Mesenchymal stem cell (in vitro differentiated cells and primary cell): ENCODE measurements around the gene RBBP8.

Experiments
- DNase-seq: peaks from one replicate; pipeline ENCODE4 v3.0.0-alpha.2; 2013
- H2AFZ ChIP-seq: one replicate; pipeline ENCODE4 v1.6.1; 2013; ENCODE audit warnings: low read depth, mild to moderate bottlenecking, control low read depth, inconsistent platforms, low read length, moderate library complexity
- H2AK5ac ChIP-seq: 2 replicates; pipeline ENCODE4 v1.6.1; 2013; ENCODE audit warnings: low read length, moderate library complexity, mild to moderate bottlenecking, inconsistent platforms; ENCODE audit not compliant: severe bottlenecking
- H2BK120ac ChIP-seq: one replicate; pipeline ENCODE4 v1.6.1; 2013; ENCODE audit warnings: low read depth, mild to moderate bottlenecking, inconsistent platforms, low read length, moderate library complexity
- H2BK12ac ChIP-seq, 2 experiments: one replicate each; pipeline ENCODE4 v1.6.1; 2013; ENCODE audit warnings: inconsistent platforms in 2 of 2, low read length in 2 of 2, mild to moderate bottlenecking in 2 of 2, moderate library complexity in 2 of 2, control low read depth in 1 of 2
- H2BK15ac ChIP-seq: one replicate; pipeline ENCODE4 v1.6.1; 2013; ENCODE audit warnings: mild to moderate bottlenecking, low read depth, inconsistent platforms; ENCODE audit not compliant: poor library complexity, severe bottlenecking
- H2BK5ac ChIP-seq: 2 replicates; pipeline ENCODE4 v1.6.1; 2013; ENCODE audit warnings: low read depth, mild to moderate bottlenecking, low read length, control low read depth, inconsistent platforms; ENCODE audit not compliant: poor library complexity, severe bottlenecking
- H3K14ac ChIP-seq, 2 experiments: one replicate each; pipeline ENCODE4 v1.6.1; 2013; ENCODE audit warnings: inconsistent platforms in 2 of 2, low read length in 2 of 2, control low read depth in 1 of 2, mild to moderate bottlenecking in 1 of 2, moderate library complexity in 1 of 2
- H3K18ac ChIP-seq, 2 experiments: one replicate each; pipeline ENCODE4 v1.6.1; 2013; ENCODE audit warnings: inconsistent platforms in 2 of 2, low read length in 2 of 2, control low read depth in 1 of 2, low read depth in 1 of 2, mild to moderate bottlenecking in 1 of 2
- H3K23ac ChIP-seq, 2 experiments: one replicate each; pipeline ENCODE4 v1.6.1; 2013; ENCODE audit warnings: inconsistent platforms in 2 of 2, low read length in 2 of 2, mild to moderate bottlenecking in 2 of 2, moderate library complexity in 2 of 2, control low read depth in 1 of 2
- H3K27ac ChIP-seq: 2 replicates; pipeline ENCODE4 v1.5.1; 2013; ENCODE audit warnings: mild to moderate bottlenecking, moderate library complexity, low read length, control low read depth, inconsistent platforms; ENCODE audit not compliant: poor library complexity, severe bottlenecking
- H3K27me3 ChIP-seq, 2 experiments: 2 replicates each; pipeline versions ENCODE4 v1.6.1 to v1.7.0; 2013; ENCODE audit warnings: low read length in 2 of 2, mild to moderate bottlenecking in 2 of 2, moderate library complexity in 2 of 2, control low read depth in 1 of 2, inconsistent platforms in 1 of 2; ENCODE audit not compliant: control insufficient read depth in 1 of 2, insufficient read depth in 1 of 2
- H3K36me3 ChIP-seq, 2 experiments: 2 replicates each; pipeline versions ENCODE4 v1.6.1 to v1.7.0; 2013; ENCODE audit warnings: low read length in 2 of 2, control low read depth in 1 of 2, inconsistent platforms in 1 of 2, low read depth in 1 of 2, mild to moderate bottlenecking in 1 of 2; ENCODE audit not compliant: insufficient read depth in 2 of 2, control insufficient read depth in 1 of 2
- H3K4ac ChIP-seq, 2 experiments: one replicate each; pipeline ENCODE4 v1.6.1; 2013; ENCODE audit warnings: inconsistent platforms in 2 of 2, low read length in 2 of 2, mild to moderate bottlenecking in 2 of 2, moderate library complexity in 2 of 2, control low read depth in 1 of 2, low read depth in 1 of 2
- H3K4me1 ChIP-seq: 2 replicates; pipeline ENCODE4 v1.6.1; 2013; ENCODE audit warnings: low read depth, low read length, control low read depth; ENCODE audit not compliant: control insufficient read depth, insufficient read depth
- H3K4me2 ChIP-seq: 2 replicates; pipeline ENCODE4 v1.6.1; 2013; ENCODE audit warnings: low read length, mild to moderate bottlenecking, inconsistent platforms; ENCODE audit not compliant: poor library complexity, severe bottlenecking
- H3K4me3 ChIP-seq, 2 experiments: 2 replicates each; pipeline versions ENCODE4 v1.5.1 to v1.7.0; 2013; ENCODE audit warnings: low read length in 2 of 2, mild to moderate bottlenecking in 2 of 2, control low read depth in 1 of 2, low read depth in 1 of 2; ENCODE audit not compliant: insufficient read depth in 1 of 2
- H3K79me1 ChIP-seq: replicated peaks from 2 replicates; pipeline ENCODE4 v1.6.1; 2013; ENCODE audit warnings: mild to moderate bottlenecking, control low read depth, low read length, inconsistent platforms; ENCODE audit not compliant: poor library complexity, severe bottlenecking
- H3K9ac ChIP-seq: 2 replicates; pipeline ENCODE4 v1.7.0; 2013; ENCODE audit warnings: mild to moderate bottlenecking, low read length, moderate library complexity
- H3K9me3 ChIP-seq: 2 replicates; pipeline ENCODE4 v1.7.0; 2013; ENCODE audit warnings: mild to moderate bottlenecking, low read length; ENCODE audit not compliant: control insufficient read depth
- H4K8ac ChIP-seq: one replicate; pipeline ENCODE4 v1.6.1; 2013; ENCODE audit warnings: inconsistent platforms, mild to moderate bottlenecking, low read length, moderate library complexity
- H4K91ac ChIP-seq: one replicate; pipeline ENCODE4 v1.6.1; 2013; ENCODE audit warnings: mild to moderate bottlenecking, low read length, inconsistent platforms
- WGBS: methylation state at CpG from one replicate; pipeline ENCODE4 v1.1.7; 2013; ENCODE audit warnings: mixed read lengths; 5-methylcytosine and 5-hydroxymethylcytosine counted together

Gene RBBP8

DNA sequence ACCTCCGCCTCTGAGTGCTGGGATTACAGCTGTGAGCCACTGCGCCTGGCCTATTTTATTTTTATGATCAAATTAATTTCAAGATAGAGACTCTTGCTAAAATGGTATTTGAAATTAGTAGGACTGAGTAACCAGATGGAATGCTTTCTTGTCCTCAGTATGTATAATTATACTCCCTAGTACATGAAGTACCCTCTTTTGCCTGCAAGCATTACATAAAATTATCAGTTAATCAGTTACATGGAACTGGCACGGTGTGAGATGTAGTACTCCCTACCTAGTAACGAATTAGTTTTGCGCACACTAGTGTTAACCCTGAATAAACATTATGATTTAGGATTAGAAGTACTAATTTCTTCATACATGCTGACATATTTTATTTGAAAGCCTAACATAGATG, 41.6 kb downstream of the RBBP8 start:
- no peak overlapping the region for H3K9ac ChIP-seq
- H3K18ac ChIP-seq: no peak overlapping the region
- no peak overlapping the region for H3K4me2 ChIP-seq
- peaks cover 2% of the 10 kb centered on the region for H3K79me1 ChIP-seq
- peaks cover 6% of the 10 kb centered on the region for H3K4me1 ChIP-seq
- peak overlapping the region; percentile 55 for H3K27ac ChIP-seq
- WGBS: no CpG with 5 or more reads among the region's 5 CpGs
- no peak overlapping the region for H3K4ac ChIP-seq
- H4K8ac ChIP-seq: no peak overlapping the region
- peaks cover 0 to 11% of the 10 kb centered on the region in 2 experiments for H3K36me3 ChIP-seq
- H2BK15ac ChIP-seq: no peak overlapping the region
- no peak overlapping the region for H2BK120ac ChIP-seq
- H3K4me3 ChIP-seq: no peak overlapping the region
- no peak overlapping the region for H3K14ac ChIP-seq
- H3K9me3 ChIP-seq: no peaks in the 10 kb centered on the region
- no peaks in the 10 kb centered on the region for H3K27me3 ChIP-seq
- no peak overlapping the region for H3K23ac ChIP-seq
- no peak overlapping the region for H4K91ac ChIP-seq
- no peak overlapping the region for H2AK5ac ChIP-seq
- no peak overlapping the region for H2AFZ ChIP-seq
- no peak overlapping the region for H2BK5ac ChIP-seq
- DNase-seq: no peak
- H2BK12ac ChIP-seq: no peak overlapping the region

DNA sequence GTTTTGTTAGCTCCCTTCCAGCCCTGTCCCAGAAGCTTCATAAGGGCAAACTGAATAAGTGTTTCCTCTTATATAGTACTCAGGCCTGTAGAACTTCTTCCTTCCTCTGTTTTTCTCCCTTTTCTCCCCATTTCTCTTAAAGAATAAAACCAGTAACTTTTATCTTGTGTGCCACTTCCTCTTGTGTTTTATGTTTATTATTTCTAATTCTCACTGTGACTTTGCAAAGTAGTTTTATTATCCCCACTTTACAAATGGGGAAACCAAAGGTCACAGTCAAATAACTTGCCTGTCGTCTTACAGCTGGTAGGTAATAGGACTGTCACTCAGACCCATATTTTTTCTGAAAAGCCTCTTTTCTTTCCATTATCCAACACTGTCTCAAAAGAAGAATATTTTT, 42.4 kb downstream of the RBBP8 start:
- no peak overlapping the region for H3K4me2 ChIP-seq
- H3K9ac ChIP-seq: no peak overlapping the region
- no peak overlapping the region for H2BK120ac ChIP-seq
- no peak for DNase-seq
- H2AK5ac ChIP-seq: no peak overlapping the region
- H3K23ac ChIP-seq: no peak overlapping the region
- no peak overlapping the region for H2BK5ac ChIP-seq
- no peak overlapping the region for H3K4ac ChIP-seq
- H3K14ac ChIP-seq: no peak overlapping the region
- H3K9me3 ChIP-seq: no peaks in the 10 kb centered on the region
- no peak overlapping the region for H4K8ac ChIP-seq
- no peak overlapping the region for H2BK12ac ChIP-seq
- H3K4me1 ChIP-seq: peaks cover 6% of the 10 kb centered on the region
- H2AFZ ChIP-seq: no peak overlapping the region
- WGBS: 71% methylated on average over 1 of the region's 1 CpG
- H3K18ac ChIP-seq: no peak overlapping the region
- H3K27ac ChIP-seq: no peak overlapping the region
- peaks cover 4% of the 10 kb centered on the region for H3K79me1 ChIP-seq
- H3K27me3 ChIP-seq: no peaks in the 10 kb centered on the region
- H2BK15ac ChIP-seq: no peak overlapping the region
- H3K4me3 ChIP-seq: no peak overlapping the region
- peaks cover 0 to 7% of the 10 kb centered on the region in 2 experiments for H3K36me3 ChIP-seq
- H4K91ac ChIP-seq: no peak overlapping the region

DNA sequence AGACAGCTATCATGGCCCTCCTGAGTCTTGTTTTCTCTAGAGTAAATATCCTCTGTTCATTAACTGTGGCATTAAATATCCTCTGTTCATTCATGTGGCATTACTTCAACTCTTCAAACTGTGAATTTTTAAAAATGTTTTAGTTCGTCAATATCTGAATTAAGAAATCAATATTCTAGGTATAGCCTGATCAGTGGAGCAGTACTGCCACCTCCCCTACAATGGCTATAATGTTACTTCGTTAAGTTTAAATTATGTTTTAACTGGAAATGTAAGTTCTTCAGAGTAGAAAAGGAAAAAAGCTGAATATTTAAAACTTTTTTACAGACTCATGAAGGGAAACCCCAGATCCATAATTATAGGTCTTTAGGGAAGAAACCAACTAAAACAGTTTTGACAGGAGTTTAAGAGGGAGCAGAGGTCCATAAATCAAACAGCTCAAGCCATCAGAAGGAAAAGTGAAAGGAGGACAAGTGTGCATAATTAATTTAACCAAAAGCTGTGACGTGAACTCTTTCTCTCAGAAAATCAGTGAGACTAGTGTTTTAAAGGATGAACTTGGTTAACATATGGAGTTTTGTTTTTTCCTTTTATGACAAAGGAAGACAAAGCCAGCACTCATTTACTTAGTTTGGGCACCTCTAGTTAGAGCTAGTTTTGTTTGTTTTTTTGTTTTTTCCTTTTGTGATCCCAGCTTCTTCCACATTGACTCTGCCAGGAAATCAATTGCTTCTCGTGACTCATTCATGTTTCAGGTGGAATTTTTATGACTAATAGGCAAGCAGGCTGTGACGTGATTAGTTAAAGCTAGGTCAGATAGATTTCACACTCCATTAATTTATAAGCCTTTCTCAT, 44.9 kb downstream of the RBBP8 start:
- H2BK5ac ChIP-seq: no peak overlapping the region
- peaks cover 4% of the 10 kb centered on the region for H3K79me1 ChIP-seq
- peaks cover 6% of the 10 kb centered on the region for H3K4me1 ChIP-seq
- H3K18ac ChIP-seq: no peak overlapping the region
- no peaks in the 10 kb centered on the region for H3K27me3 ChIP-seq
- no peak overlapping the region for H2BK15ac ChIP-seq
- H3K4me3 ChIP-seq: peak overlapping the region in 1 of 2 experiments; percentile 48
- no peak overlapping the region for H2AFZ ChIP-seq
- DNase-seq: peak; percentile 80
- H3K36me3 ChIP-seq: peaks cover 0 to 11% of the 10 kb centered on the region in 2 experiments
- no peak overlapping the region for H3K4me2 ChIP-seq
- peak overlapping the region; percentile 86 for H3K9ac ChIP-seq
- H3K4ac ChIP-seq: no peak overlapping the region
- H3K9me3 ChIP-seq: no peaks in the 10 kb centered on the region
- no peak overlapping the region for H4K91ac ChIP-seq
- peak overlapping the region; percentile 92 for H3K27ac ChIP-seq
- WGBS: 59% methylated on average over 1 of the region's 5 CpGs
- H2BK12ac ChIP-seq: no peak overlapping the region
- H4K8ac ChIP-seq: no peak overlapping the region
- no peak overlapping the region for H3K23ac ChIP-seq
- no peak overlapping the region for H2BK120ac ChIP-seq
- no peak overlapping the region for H3K14ac ChIP-seq
- no peak overlapping the region for H2AK5ac ChIP-seq

DNA sequence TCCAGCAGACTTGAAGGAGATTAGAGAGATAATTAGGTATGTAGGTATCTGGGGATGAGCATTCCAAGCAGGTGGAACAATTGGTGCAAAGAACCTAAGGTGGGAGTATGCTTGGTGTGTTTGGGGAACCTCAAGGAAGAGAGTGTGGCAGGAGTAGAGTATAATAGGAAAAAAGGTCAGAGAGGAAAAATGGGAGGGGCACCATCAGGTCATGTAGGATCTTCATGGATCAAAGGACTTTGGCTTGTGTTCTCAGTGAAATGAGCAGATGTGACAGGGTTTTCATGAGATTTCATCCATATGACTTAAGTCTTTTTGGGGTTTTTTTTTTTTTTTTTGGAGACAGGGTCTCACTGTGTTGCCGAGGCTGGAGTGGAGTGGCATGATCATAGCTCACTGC, 47.3 kb downstream of the RBBP8 start:
- H3K4me3 ChIP-seq: no peak overlapping the region
- H3K14ac ChIP-seq: no peak overlapping the region
- no peak overlapping the region for H3K23ac ChIP-seq
- no peak for DNase-seq
- H3K36me3 ChIP-seq: peaks cover 0 to 11% of the 10 kb centered on the region in 2 experiments
- H4K91ac ChIP-seq: no peak overlapping the region
- no peak overlapping the region for H2BK120ac ChIP-seq
- peaks cover 4% of the 10 kb centered on the region for H3K4me1 ChIP-seq
- no peak overlapping the region for H2BK15ac ChIP-seq
- no peak overlapping the region for H2AFZ ChIP-seq
- H2BK12ac ChIP-seq: no peak overlapping the region
- H3K9ac ChIP-seq: no peak overlapping the region
- no peak overlapping the region for H3K4ac ChIP-seq
- WGBS: 100% methylated on average over 1 of the region's 1 CpG
- H4K8ac ChIP-seq: no peak overlapping the region
- H3K27me3 ChIP-seq: no peaks in the 10 kb centered on the region
- no peaks in the 10 kb centered on the region for H3K9me3 ChIP-seq
- no peak overlapping the region for H3K4me2 ChIP-seq
- H3K18ac ChIP-seq: no peak overlapping the region
- H2AK5ac ChIP-seq: no peak overlapping the region
- no peak overlapping the region for H3K27ac ChIP-seq
- no peak overlapping the region for H2BK5ac ChIP-seq
- H3K79me1 ChIP-seq: peaks cover 2% of the 10 kb centered on the region
